Measurements from ENCODE around the gene GAN.

Gene GAN

GRCh38 chr16:81435567-81435966 is 120.8 kb downstream of the GAN start (continued):
- TF ChIP-seq OSR2 (tag by site-specific recombination; IDR thresholded peaks at IDR 0.05): no peak
- TF ChIP-seq HOXA7 (CRISPR knock-in tag; IDR thresholded peaks at IDR 0.05; ENCODE audit: borderline replicate concordance): no peak
- no peak for TF ChIP-seq RBAK (tag by site-specific recombination; IDR thresholded peaks at IDR 0.05)
- TF ChIP-seq, protein P1, sequence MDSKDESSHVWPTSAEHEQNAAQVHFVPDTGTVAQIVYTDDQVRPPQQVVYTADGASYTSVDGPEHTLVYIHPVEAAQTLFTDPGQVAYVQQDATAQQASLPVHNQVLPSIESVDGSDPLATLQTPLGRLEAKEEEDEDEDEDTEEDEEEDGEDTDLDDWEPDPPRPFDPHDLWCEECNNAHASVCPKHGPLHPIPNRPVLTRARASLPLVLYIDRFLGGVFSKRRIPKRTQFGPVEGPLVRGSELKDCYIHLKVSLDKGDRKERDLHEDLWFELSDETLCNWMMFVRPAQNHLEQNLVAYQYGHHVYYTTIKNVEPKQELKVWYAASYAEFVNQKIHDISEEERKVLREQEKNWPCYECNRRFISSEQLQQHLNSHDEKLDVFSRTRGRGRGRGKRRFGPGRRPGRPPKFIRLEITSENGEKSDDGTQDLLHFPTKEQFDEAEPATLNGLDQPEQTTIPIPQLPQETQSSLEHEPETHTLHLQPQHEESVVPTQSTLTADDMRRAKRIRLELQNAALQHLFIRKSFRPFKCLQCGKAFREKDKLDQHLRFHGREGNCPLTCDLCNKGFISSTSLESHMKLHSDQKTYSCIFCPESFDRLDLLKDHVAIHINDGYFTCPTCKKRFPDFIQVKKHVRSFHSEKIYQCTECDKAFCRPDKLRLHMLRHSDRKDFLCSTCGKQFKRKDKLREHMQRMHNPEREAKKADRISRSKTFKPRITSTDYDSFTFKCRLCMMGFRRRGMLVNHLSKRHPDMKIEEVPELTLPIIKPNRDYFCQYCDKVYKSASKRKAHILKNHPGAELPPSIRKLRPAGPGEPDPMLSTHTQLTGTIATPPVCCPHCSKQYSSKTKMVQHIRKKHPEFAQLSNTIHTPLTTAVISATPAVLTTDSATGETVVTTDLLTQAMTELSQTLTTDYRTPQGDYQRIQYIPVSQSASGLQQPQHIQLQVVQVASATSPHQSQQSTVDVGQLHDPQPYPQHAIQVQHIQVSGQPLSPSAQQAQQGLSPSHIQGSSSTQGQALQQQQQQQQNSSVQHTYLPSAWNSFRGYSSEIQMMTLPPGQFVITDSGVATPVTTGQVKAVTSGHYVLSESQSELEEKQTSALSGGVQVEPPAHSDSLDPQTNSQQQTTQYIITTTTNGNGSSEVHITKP (tag by site-specific recombination; IDR thresholded peaks at IDR 0.05): no peak
- TF ChIP-seq ZBTB7A (tag by site-specific recombination; IDR thresholded peaks at IDR 0.05; ENCODE audit: low read depth): no peak
- TF ChIP-seq ZNF324 (tag by site-specific recombination; IDR thresholded peaks at IDR 0.05): no peak

- TF ChIP-seq ZNF514 (tag by site-specific recombination; IDR thresholded peaks at IDR 0.05) (no peak), ELK4 (IDR thresholded peaks at IDR 0.05; ENCODE audit: borderline replicate concordance, low read depth, low read length) (no peak), ZFP69B (tag by site-specific recombination; IDR thresholded peaks at IDR 0.05) (no peak)
- TF ChIP-seq, protein P2, sequence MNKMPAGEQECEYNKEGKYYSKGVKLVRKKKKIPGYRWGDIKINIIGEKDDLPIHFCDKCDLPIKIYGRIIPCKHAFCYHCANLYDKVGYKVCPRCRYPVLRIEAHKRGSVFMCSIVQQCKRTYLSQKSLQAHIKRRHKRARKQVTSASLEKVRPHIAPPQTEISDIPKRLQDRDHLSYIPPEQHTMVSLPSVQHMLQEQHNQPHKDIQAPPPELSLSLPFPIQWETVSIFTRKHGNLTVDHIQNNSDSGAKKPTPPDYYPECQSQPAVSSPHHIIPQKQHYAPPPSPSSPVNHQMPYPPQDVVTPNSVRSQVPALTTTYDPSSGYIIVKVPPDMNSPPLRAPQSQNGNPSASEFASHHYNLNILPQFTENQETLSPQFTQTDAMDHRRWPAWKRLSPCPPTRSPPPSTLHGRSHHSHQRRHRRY (tag by site-specific recombination; IDR thresholded peaks at IDR 0.05): no peak
- TF ChIP-seq, protein P3, sequence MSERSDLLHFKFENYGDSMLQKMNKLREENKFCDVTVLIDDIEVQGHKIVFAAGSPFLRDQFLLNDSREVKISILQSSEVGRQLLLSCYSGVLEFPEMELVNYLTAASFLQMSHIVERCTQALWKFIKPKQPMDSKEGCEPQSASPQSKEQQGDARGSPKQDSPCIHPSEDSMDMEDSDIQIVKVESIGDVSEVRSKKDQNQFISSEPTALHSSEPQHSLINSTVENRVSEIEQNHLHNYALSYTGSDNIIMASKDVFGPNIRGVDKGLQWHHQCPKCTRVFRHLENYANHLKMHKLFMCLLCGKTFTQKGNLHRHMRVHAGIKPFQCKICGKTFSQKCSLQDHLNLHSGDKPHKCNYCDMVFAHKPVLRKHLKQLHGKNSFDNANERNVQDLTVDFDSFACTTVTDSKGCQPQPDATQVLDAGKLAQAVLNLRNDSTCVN (tag by site-specific recombination; optimal IDR thresholded peaks at IDR 0.05): no peak
- no peaks in the 10 kb centered on the region for H3K9me3 ChIP-seq (ENCODE audit: control insufficient read depth, insufficient read depth, low read depth, low read length)
- POLR2A ChIA-PET: no interaction called here
- H3K36me3 ChIP-seq (ENCODE audit: control insufficient read depth in 2 of 2, insufficient read depth in 1 of 2, low read length in 2 of 2): no peaks in the 10 kb centered on the region
- H3K4me1 ChIP-seq (ENCODE audit: control insufficient read depth, insufficient read depth, low read length): no peaks in the 10 kb centered on the region; the same call in 1 of the 2 replicates
- no peak overlapping the region for H3K27ac ChIP-seq (ENCODE audit: extremely low read depth, low read depth, low read length)
- CTCF ChIA-PET: no interaction called here
- no peak overlapping the region for H3K4me3 ChIP-seq (ENCODE audit: low read depth, low read length)
Measured at GRCh38 chr16:81436386-81436785, 121.6 kb downstream of the GAN start.

DNA sequence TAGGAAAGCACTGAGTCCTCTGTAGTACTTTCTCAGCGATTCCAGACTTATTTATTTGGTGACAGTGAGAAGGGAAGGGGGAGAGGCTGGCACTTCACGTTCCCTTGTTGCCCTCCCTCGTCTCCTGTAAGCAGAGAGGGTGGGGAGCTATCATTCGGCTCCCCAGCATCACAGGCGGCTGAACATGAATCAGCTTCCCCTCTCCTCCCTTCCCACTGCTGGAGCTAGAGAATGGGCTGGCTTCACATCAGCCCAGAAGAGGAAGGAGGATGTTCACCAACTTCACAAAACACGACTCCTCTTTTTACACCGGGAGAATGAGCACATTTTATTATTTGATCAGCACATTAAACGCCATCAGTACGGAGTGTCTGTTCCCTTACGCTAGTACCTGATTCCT is 123.1 kb downstream of the GAN start:
- Histone ChIP-seq H3K27ac (ENCODE audit: extremely low read depth, low read depth, low read length) (no peak overlapping the region), H3K4me3 (ENCODE audit: low read depth, low read length) (no peak overlapping the region), H3K4me1 (ENCODE audit: control insufficient read depth, insufficient read depth, low read length) (no peaks in the 10 kb centered on the region; the same call in 1 of the 2 replicates), H3K9me3 (ENCODE audit: control insufficient read depth, insufficient read depth, low read depth, low read length) (no peaks in the 10 kb centered on the region), H3K36me3 (ENCODE audit: control insufficient read depth in 2 of 2, insufficient read depth in 1 of 2, low read length in 2 of 2) (no peaks in the 10 kb centered on the region)
- ChIA-PET POLR2A (no interaction called here), CTCF (interaction anchor here (0.6 kb wide), 3 partner anchors 8 to 161 kb away, joined by 3 to 4 read pairs (median 3); no protein-coding TSS in a partner anchor)
- TF ChIP-seq ZNF76 (tag by site-specific recombination; IDR thresholded peaks at IDR 0.05; ENCODE audit: borderline replicate concordance, low read depth): no peak
- TF ChIP-seq ZNF514 (tag by site-specific recombination; IDR thresholded peaks at IDR 0.05): no peak
- no peak for TF ChIP-seq ZNF398 (tag by site-specific recombination; IDR thresholded peaks at IDR 0.05)
- TF ChIP-seq ZBTB1 (tag by site-specific recombination; IDR thresholded peaks at IDR 0.05): no peak
- TF ChIP-seq ZNF214 (tag by site-specific recombination; IDR thresholded peaks at IDR 0.05; ENCODE audit: borderline replicate concordance): no peak
- TF ChIP-seq ZNF529 (tag by site-specific recombination; IDR thresholded peaks at IDR 0.05; ENCODE audit: insufficient replicate concordance): no peak
- TF ChIP-seq ZNF223 (tag by site-specific recombination; IDR thresholded peaks at IDR 0.05): no peak
- no peak for TF ChIP-seq ZNF777 (tag by site-specific recombination; IDR thresholded peaks at IDR 0.05; ENCODE audit: borderline replicate concordance)
- TF ChIP-seq ZNF266 (tag by site-specific recombination; IDR thresholded peaks at IDR 0.05; ENCODE audit: low read depth): no peak
- TF ChIP-seq ZNF555 (tag by site-specific recombination; conservative IDR thresholded peaks at IDR 0.05): no peak
- TF ChIP-seq ZFP3 (tag by site-specific recombination; IDR thresholded peaks at IDR 0.05; ENCODE audit: low read depth): no peak
- no peak for TF ChIP-seq EGR2 (tag by site-specific recombination; IDR thresholded peaks at IDR 0.05; ENCODE audit: low read depth)
- no peak for TF ChIP-seq ZNF140 (tag by site-specific recombination; IDR thresholded peaks at IDR 0.05)
- no peak for TF ChIP-seq ZBTB8A (tag by site-specific recombination; IDR thresholded peaks at IDR 0.05)
